WTC11 (cell line): Measurements from ENCODE around the gene GSN. TPM values are rescaled to one million over a fixed set of nuclear protein-coding genes. Genes with fewer than 3 reads are reported as not detected.

Experiments
- ATAC-seq: fragments of 200-7000 bp; cut with Tn5 transposase; 2 replicates; pipeline ENCODE4 v1.10.0; 2021; ENCODE audit warnings: mild to moderate bottlenecking, moderate library complexity
- CTCF ChIA-PET: fragments of 300-600 bp; sonication (Branson Sonifier 250); formaldehyde crosslinking; loops from one replicate; lab custom pipeline; 2021; ENCODE audit warnings: antibody characterized with exemption; lab: Charles Lee
- POLR2A ChIA-PET: fragments of 350-600 bp; sonication (Branson Sonifier 250); formaldehyde crosslinking; loops from one replicate; lab custom pipeline; 2021; ENCODE audit warnings: antibody characterized with exemption; lab: Charles Lee
- DNase-seq: peaks from one replicate; pipeline ENCODE4 v3.0.0; 2021; ENCODE audit warnings: low spot score
- H3K27ac Mint-ChIP-seq: 2 replicates; pipeline ENCODE4 v1.8.0; 2021; ENCODE audit warnings: mixed read lengths
- H3K27me3 Mint-ChIP-seq: 2 replicates; pipeline ENCODE4 v1.8.0; 2021; ENCODE audit warnings: low read depth, mild to moderate bottlenecking, moderate library complexity, mixed read lengths
- H3K36me3 Mint-ChIP-seq: 2 replicates; pipeline ENCODE4 v1.8.0; 2021; ENCODE audit warnings: mixed read lengths
- H3K4me1 Mint-ChIP-seq: 2 replicates; pipeline ENCODE4 v1.8.0; 2022; ENCODE audit warnings: mixed read lengths
- H3K4me3 Mint-ChIP-seq: 2 replicates; pipeline ENCODE4 v1.8.0; 2021; ENCODE audit warnings: mild to moderate bottlenecking, moderate library complexity, mixed read lengths
- H3K9me3 Mint-ChIP-seq: 2 replicates; pipeline ENCODE4 v1.8.0; 2021; ENCODE audit warnings: mixed read lengths
- CBFB ChIP-seq: sonication (generic); formaldehyde crosslinking; IDR thresholded peaks from 2 replicates; pipeline ENCODE4 v1.8.1; 2022; ENCODE audit warnings: mild to moderate bottlenecking, low read depth, missing genetic modification reagents
- CREB1 ChIP-seq: sonication (generic); formaldehyde crosslinking; IDR thresholded peaks from 2 replicates; pipeline ENCODE4 v1.8.0; 2023; ENCODE audit warnings: mild to moderate bottlenecking, missing genetic modification reagents
- ETV6 ChIP-seq: sonication (generic); formaldehyde crosslinking; IDR thresholded peaks from 2 replicates; pipeline ENCODE4 v1.8.1; 2022; ENCODE audit warnings: mild to moderate bottlenecking, missing genetic modification reagents
- FOXP4 ChIP-seq: sonication (generic); formaldehyde crosslinking; IDR thresholded peaks from 2 replicates; pipeline ENCODE4 v1.8.0; 2022; ENCODE audit warnings: mild to moderate bottlenecking, missing genetic modification reagents
- GTF2I ChIP-seq: fragments of 250-450 bp; sonication (Bioruptor Pico); conservative IDR thresholded peaks from 2 replicates; pipeline ENCODE4 v1.4.0; 2021; ENCODE audit warnings: mild to moderate bottlenecking
- HMGA2 ChIP-seq: fragments of 250-450 bp; sonication (Bioruptor Pico); IDR thresholded peaks from 2 replicates; pipeline ENCODE4 v1.4.0; 2021; ENCODE audit warnings: mild to moderate bottlenecking, moderate library complexity
- HMGXB4 ChIP-seq: sonication (generic); formaldehyde crosslinking; IDR thresholded peaks from 2 replicates; pipeline ENCODE4 v1.8.1; 2023; ENCODE audit warnings: mild to moderate bottlenecking, moderate library complexity, missing genetic modification reagents
- IRF2 ChIP-seq: sonication (generic); formaldehyde crosslinking; IDR thresholded peaks from 2 replicates; pipeline ENCODE4 v1.8.0; 2022; ENCODE audit warnings: low read depth, missing genetic modification reagents, borderline replicate concordance
- KAT7 ChIP-seq: sonication (generic); formaldehyde crosslinking; IDR thresholded peaks from 2 replicates; pipeline ENCODE4 v1.8.1; 2023; ENCODE audit warnings: missing genetic modification reagents, mild to moderate bottlenecking, borderline replicate concordance
- NFATC4 ChIP-seq: fragments of 250-450 bp; sonication (Bioruptor Pico); IDR thresholded peaks from 2 replicates; pipeline ENCODE4 v1.9.0; 2021; ENCODE audit warnings: mild to moderate bottlenecking
- PREB ChIP-seq: sonication (generic); formaldehyde crosslinking; IDR thresholded peaks from 2 replicates; pipeline ENCODE4 v1.8.1; 2022; ENCODE audit warnings: mild to moderate bottlenecking, missing genetic modification reagents, moderate library complexity, borderline replicate concordance
- SMAD3 ChIP-seq: sonication (generic); formaldehyde crosslinking; IDR thresholded peaks from 2 replicates; pipeline ENCODE4 v1.8.0; 2022; ENCODE audit warnings: missing genetic modification reagents, mild to moderate bottlenecking, borderline replicate concordance
- TEAD4 ChIP-seq: sonication (generic); formaldehyde crosslinking; IDR thresholded peaks from 2 replicates; pipeline ENCODE4 v1.8.0; 2022; ENCODE audit warnings: mild to moderate bottlenecking, missing genetic modification reagents
- ZBTB43 ChIP-seq: sonication (generic); formaldehyde crosslinking; IDR thresholded peaks from 2 replicates; pipeline ENCODE4 v1.8.1; 2023; ENCODE audit warnings: mild to moderate bottlenecking, missing genetic modification reagents
- ZNF232 ChIP-seq: sonication (generic); formaldehyde crosslinking; IDR thresholded peaks from 2 replicates; pipeline ENCODE4 v1.8.0; 2022; ENCODE audit warnings: mild to moderate bottlenecking, missing genetic modification reagents
- ZNF317 ChIP-seq: sonication (generic); formaldehyde crosslinking; IDR thresholded peaks from 2 replicates; pipeline ENCODE4 v1.8.1; 2023; ENCODE audit warnings: low read depth, mild to moderate bottlenecking, moderate library complexity, missing genetic modification reagents, borderline replicate concordance
- ZNF416 ChIP-seq: fragments of 250-450 bp; sonication (Bioruptor Pico); IDR thresholded peaks from 2 replicates; pipeline ENCODE4 v1.9.0; 2021; ENCODE audit warnings: mild to moderate bottlenecking, inconsistent platforms
- ZNF425 ChIP-seq: fragments of 250-450 bp; sonication (Bioruptor Pico); conservative IDR thresholded peaks from 2 replicates; pipeline ENCODE4 v1.9.0; 2021; ENCODE audit warnings: mild to moderate bottlenecking
- ZNF671 ChIP-seq: fragments of 250-450 bp; sonication (Bioruptor Pico); IDR thresholded peaks from 2 replicates; pipeline ENCODE4 v1.8.0; 2021; ENCODE audit warnings: mild to moderate bottlenecking
- total RNA-seq: library from RNA; stranded (reverse); gene quantifications from 3 replicates; pipeline ENCODE4 v1.2.3, GENCODE V29; 2021
- TF ChIP-seq, protein P1 (sequence below): sonication (generic); formaldehyde crosslinking; IDR thresholded peaks from 2 replicates; pipeline ENCODE4 v1.8.1; 2023; ENCODE audit warnings: mild to moderate bottlenecking, missing genetic modification reagents

Gene GSN
- total RNA-seq, 1 experiment from 2014 or later: 47.0 TPM

DNA sequence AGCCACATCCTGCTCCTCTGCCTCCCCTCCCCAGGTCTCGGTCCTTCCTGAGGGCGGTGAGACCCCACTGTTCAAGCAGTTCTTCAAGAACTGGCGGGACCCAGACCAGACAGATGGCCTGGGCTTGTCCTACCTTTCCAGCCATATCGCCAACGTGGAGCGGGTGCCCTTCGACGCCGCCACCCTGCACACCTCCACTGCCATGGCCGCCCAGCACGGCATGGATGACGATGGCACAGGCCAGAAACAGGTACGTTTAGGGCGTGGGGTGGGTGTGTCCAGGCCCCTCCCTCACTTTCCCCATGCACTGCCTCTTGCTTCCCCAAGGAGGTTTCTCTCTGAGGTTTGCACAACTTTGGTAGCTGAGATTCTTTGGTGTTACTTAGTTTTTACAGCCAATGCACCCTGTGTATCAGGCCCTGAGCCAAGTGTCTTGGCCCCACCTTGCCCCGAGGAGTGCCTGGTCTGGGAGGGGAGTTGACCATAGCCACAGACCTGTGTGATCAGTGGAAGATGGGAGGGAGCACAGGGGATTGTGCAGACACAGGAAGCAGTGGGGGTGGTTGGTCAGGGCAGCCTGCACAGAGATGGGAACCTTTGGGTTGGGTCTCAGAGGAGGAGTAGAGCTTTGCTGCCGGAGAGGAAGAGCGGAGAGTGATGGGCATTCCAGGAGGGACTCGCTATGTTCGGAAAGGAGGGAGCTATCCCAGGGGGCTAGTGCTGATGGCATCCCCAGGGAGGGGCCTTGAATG lies 50.8 kb downstream of the GSN start (continued):
- no peak for TF ChIP-seq HMGA2 (CRISPR knock-in tag)
- TF ChIP-seq ZNF425 (CRISPR knock-in tag): no peak
- no peak for TF ChIP-seq ETV6 (CRISPR knock-in tag)

- no peak for TF ChIP-seq HMGA2 (CRISPR knock-in tag)
- no peak for TF ChIP-seq CREB1 (CRISPR knock-in tag)
- TF ChIP-seq PREB (CRISPR knock-in tag): no peak
- TF ChIP-seq NFATC4 (CRISPR knock-in tag): no peak
- no peak for TF ChIP-seq FOXP4 (CRISPR knock-in tag)
- no peak for TF ChIP-seq CBFB (CRISPR knock-in tag)
- TF ChIP-seq ZBTB43 (CRISPR knock-in tag): no peak
- no peak for TF ChIP-seq GTF2I (CRISPR knock-in tag)
- TF ChIP-seq ETV6 (CRISPR knock-in tag): no peak
- no peak for TF ChIP-seq SMAD3 (CRISPR knock-in tag)
- TF ChIP-seq TEAD4: no peak
- TF ChIP-seq HMGXB4 (CRISPR knock-in tag): no peak
- TF ChIP-seq, protein P1, sequence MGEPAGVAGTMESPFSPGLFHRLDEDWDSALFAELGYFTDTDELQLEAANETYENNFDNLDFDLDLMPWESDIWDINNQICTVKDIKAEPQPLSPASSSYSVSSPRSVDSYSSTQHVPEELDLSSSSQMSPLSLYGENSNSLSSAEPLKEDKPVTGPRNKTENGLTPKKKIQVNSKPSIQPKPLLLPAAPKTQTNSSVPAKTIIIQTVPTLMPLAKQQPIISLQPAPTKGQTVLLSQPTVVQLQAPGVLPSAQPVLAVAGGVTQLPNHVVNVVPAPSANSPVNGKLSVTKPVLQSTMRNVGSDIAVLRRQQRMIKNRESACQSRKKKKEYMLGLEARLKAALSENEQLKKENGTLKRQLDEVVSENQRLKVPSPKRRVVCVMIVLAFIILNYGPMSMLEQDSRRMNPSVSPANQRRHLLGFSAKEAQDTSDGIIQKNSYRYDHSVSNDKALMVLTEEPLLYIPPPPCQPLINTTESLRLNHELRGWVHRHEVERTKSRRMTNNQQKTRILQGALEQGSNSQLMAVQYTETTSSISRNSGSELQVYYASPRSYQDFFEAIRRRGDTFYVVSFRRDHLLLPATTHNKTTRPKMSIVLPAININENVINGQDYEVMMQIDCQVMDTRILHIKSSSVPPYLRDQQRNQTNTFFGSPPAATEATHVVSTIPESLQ (CRISPR knock-in tag): no peak
- no peak for TF ChIP-seq ZNF232
- no peak for TF ChIP-seq IRF2 (CRISPR knock-in tag)
- TF ChIP-seq KAT7: no peak
- no peak for TF ChIP-seq ZNF671 (CRISPR knock-in tag)
- no peak for TF ChIP-seq ZNF416 (CRISPR knock-in tag)
- no peak for TF ChIP-seq ZNF317 (CRISPR knock-in tag)
- Mint-ChIP-seq H3K27ac (no peak overlapping the region), H3K4me1 (no peaks in the 10 kb centered on the region), H3K27me3 (no peaks in the 10 kb centered on the region), H3K36me3 (peaks cover 8% of the 10 kb centered on the region), H3K9me3 (peaks cover 5% of the 10 kb centered on the region; the same call in 1 of the 2 replicates), H3K4me3 (no peak overlapping the region)
- POLR2A ChIA-PET: interaction anchor here (1.1 to 1.4 kb wide), 3 partner anchors 51 to 98 kb away, joined by 3 read pairs; partner anchors contain the start of gene GSN
- DNase-seq (no peak), ATAC-seq (no peak)
- CTCF ChIA-PET: interaction anchor here (0.6 to 2.7 kb wide), 44 partner anchors 10 to 212 kb away, joined by 3 to 42 read pairs (median 5); partner anchors contain the start of genes GGTA1, GSN and RAB14
Observed at GRCh38 chr9:121319383-121319780, 51.4 kb downstream of the GSN start.
